Gastroesophageal sphincter (tissue), 3 donors: Measurements from ENCODE around the gene PLD5.
"Not testable (repeated sequence)": the region's sequence is repeated elsewhere in the genome, so short reads cannot be mapped to it uniquely, and the experiment has no call there.

Source experiments
- EP300 ChIP-seq: sonication (generic); formaldehyde crosslinking; IDR thresholded peaks from one replicate; pipeline ENCODE4 v1.6.1; 2017; ENCODE audit warnings: antibody characterized with exemption, mild to moderate bottlenecking
- POLR2A ChIP-seq, 2 donors: fragments of 450-650 bp; IDR thresholded peaks; one replicate each; pipeline ENCODE4 v1.6.1; 2017; ENCODE audit warnings: antibody characterized with exemption in 2 of 2, mild to moderate bottlenecking in 2 of 2, moderate library complexity in 1 of 2
- POLR2AphosphoS5 ChIP-seq: sonication (generic); formaldehyde crosslinking; IDR thresholded peaks from one replicate; pipeline ENCODE4 v1.6.1; 2017; ENCODE audit warnings: antibody characterized with exemption
- TF ChIP-seq, protein P1 (sequence below), 4 experiments: fragments of 200-600 bp in 2 of 4; fragments of 450-650 bp in 2 of 4; sonication (generic) in 1 of 4; IDR thresholded peaks; one replicate each; pipeline ENCODE4 v1.5.1; 2017 to 2019; ENCODE audit warnings: antibody characterized with exemption in 4 of 4, mild to moderate bottlenecking in 2 of 4, moderate library complexity in 2 of 4

GRCh38 chr1:242179767-242180166, 344.7 kb downstream of the PLD5 start:
- TF ChIP-seq, protein P1, sequence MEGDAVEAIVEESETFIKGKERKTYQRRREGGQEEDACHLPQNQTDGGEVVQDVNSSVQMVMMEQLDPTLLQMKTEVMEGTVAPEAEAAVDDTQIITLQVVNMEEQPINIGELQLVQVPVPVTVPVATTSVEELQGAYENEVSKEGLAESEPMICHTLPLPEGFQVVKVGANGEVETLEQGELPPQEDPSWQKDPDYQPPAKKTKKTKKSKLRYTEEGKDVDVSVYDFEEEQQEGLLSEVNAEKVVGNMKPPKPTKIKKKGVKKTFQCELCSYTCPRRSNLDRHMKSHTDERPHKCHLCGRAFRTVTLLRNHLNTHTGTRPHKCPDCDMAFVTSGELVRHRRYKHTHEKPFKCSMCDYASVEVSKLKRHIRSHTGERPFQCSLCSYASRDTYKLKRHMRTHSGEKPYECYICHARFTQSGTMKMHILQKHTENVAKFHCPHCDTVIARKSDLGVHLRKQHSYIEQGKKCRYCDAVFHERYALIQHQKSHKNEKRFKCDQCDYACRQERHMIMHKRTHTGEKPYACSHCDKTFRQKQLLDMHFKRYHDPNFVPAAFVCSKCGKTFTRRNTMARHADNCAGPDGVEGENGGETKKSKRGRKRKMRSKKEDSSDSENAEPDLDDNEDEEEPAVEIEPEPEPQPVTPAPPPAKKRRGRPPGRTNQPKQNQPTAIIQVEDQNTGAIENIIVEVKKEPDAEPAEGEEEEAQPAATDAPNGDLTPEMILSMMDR (IDR thresholded peaks at IDR 0.05) = not testable (repeated sequence)
- not testable (repeated sequence) for TF ChIP-seq EP300; POLR2AphosphoS5; POLR2A (IDR thresholded peaks at IDR 0.05)
